ENCODE measurements around the gene DNHD1.

Gene DNHD1

GRCh38 chr11:6572215-6572614 is 75.1 kb downstream of the DNHD1 start:
- H3K27ac ChIP-seq: no peak overlapping the region
- no peak for TF ChIP-seq ZFX (IDR thresholded peaks at IDR 0.05)
- TF ChIP-seq, protein P1, sequence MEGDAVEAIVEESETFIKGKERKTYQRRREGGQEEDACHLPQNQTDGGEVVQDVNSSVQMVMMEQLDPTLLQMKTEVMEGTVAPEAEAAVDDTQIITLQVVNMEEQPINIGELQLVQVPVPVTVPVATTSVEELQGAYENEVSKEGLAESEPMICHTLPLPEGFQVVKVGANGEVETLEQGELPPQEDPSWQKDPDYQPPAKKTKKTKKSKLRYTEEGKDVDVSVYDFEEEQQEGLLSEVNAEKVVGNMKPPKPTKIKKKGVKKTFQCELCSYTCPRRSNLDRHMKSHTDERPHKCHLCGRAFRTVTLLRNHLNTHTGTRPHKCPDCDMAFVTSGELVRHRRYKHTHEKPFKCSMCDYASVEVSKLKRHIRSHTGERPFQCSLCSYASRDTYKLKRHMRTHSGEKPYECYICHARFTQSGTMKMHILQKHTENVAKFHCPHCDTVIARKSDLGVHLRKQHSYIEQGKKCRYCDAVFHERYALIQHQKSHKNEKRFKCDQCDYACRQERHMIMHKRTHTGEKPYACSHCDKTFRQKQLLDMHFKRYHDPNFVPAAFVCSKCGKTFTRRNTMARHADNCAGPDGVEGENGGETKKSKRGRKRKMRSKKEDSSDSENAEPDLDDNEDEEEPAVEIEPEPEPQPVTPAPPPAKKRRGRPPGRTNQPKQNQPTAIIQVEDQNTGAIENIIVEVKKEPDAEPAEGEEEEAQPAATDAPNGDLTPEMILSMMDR (conservative IDR thresholded peaks at IDR 0.05): no peak

- TF ChIP-seq, protein P1 (conservative IDR thresholded peaks at IDR 0.05): no peak
- TF ChIP-seq ZFX (IDR thresholded peaks at IDR 0.05): no peak
- no peak overlapping the region for H3K27ac ChIP-seq
Observed at GRCh38 chr11:6574816-6575715, 78.0 kb downstream of the DNHD1 start.

GRCh38 chr11:6576471-6577373 is 79.6 kb downstream of the DNHD1 start:
- no peak overlapping the region for H3K27ac ChIP-seq
- TF ChIP-seq, protein P1 (conservative IDR thresholded peaks at IDR 0.05): no peak
- no peak for TF ChIP-seq ZFX (IDR thresholded peaks at IDR 0.05)

DNA sequence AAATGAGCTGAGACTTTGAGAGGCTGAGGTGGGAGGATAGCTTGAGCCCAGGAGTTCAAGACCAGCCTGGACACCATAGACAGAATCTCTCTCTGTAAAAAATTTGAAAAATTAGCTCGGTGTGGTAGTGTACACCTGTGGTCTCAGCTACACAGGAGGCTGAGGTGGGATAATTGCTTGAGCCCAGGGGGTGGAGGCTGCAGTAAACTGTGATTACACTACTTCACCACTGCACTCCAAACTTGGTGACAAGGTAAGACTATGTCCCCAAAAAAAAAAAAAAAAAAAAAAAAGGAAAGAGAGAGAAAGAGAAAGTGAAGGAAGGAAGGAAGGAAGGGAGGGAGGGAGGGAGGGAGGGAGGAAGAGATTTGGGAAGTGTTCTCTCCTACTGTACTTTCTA is 81.1 kb downstream of the DNHD1 start:
- no peak overlapping the region for H3K27ac ChIP-seq
- TF ChIP-seq ZFX (IDR thresholded peaks at IDR 0.05): no peak
- TF ChIP-seq, protein P1 (conservative IDR thresholded peaks at IDR 0.05): no peak

- no peak overlapping the region for H3K27ac ChIP-seq
- TF ChIP-seq, protein P1 (conservative IDR thresholded peaks at IDR 0.05): no peak
- no peak for TF ChIP-seq ZFX (IDR thresholded peaks at IDR 0.05)
Observed at GRCh38 chr11:6579681-6580080, 82.6 kb downstream of the DNHD1 start.

DNA sequence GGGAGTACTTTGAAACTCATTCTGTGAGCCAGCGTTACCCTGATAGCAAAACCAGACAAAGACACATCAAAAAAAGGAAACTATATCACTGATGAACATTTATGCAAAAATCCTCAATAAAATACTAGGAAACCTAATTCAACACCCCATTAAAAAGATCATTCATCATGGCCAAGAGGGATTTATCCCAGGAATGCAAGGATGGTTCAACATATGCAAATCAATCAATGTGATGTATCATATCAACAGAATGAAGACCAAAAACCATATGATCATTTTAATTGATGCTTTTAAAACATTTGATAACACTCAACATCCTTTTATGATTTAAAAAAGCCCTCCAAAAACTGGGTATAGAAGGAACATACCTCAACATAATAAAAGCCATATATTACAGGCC is 86.5 kb downstream of the DNHD1 start:
- no peak overlapping the region for H3K27ac ChIP-seq
- TF ChIP-seq ZFX (IDR thresholded peaks at IDR 0.05): no peak
- TF ChIP-seq, protein P1 (conservative IDR thresholded peaks at IDR 0.05): no peak

DNA sequence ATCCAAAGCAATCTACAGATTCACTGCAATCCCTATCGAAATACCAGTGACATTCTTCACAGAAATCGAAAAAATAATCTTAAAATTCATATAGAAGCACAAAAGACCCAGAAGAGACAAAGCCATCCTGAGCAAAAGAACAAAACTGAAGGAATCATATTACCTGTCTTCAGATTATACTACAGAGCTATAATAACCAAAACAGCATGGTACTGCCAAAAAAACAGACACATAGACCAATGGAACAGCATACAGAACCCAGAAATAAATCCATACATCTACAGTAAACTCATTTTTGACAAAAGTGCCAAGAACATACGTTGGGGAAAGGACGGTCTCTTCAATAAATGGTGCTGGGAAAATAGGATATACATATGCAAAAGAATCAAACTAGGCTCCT is 87.4 kb downstream of the DNHD1 start:
- TF ChIP-seq, protein P1 (conservative IDR thresholded peaks at IDR 0.05): no peak
- no peak for TF ChIP-seq ZFX (IDR thresholded peaks at IDR 0.05)
- no peak overlapping the region for H3K27ac ChIP-seq
